ENCODE data around the gene VPS8. TPM values are rescaled to one million over a fixed set of nuclear protein-coding genes. Genes with fewer than 3 reads are reported as not detected.
A peak's percentile ranks its signal among the peaks of the same experiment; 100 is the strongest.

Gene VPS8
- total RNA-seq, 2 experiments from 2014 or later = 30.2 to 33.3 TPM

DNA sequence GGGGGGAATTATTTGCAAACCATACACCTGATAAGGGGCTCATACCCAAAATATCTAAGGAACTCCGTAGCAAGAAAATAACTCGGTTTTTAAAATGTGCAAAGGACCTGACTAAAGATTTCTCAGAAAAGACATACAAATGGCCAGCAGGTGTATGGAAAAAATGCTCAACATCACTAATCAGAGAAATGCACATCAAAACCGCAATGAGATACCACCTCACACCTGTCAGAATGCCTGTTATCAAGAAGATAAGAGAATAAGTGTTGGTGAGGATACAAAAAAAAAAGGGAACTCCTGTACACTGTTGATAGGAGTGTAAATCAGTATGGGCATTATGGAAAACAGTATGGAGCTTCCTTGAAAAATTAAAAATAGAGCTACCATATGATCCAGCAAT lies 251.5 kb downstream of the VPS8 start:
- CTCF ChIA-PET = interaction anchor here (1.0 kb wide), 1 partner anchor 69 kb away, joined by 4 read pairs; no protein-coding TSS in a partner anchor
- Mint-ChIP-seq H3K27me3 (peaks cover 2% of the 10 kb centered on the region), H3K9me3 (peaks cover 18% of the 10 kb centered on the region), H3K4me3 (no peak overlapping the region), H3K36me3 (ENCODE audit: low read depth) (no peaks in the 10 kb centered on the region), H3K27ac (no peak overlapping the region), H3K4me1 (ENCODE audit: low read depth) (no peaks in the 10 kb centered on the region)
- TF ChIP-seq, protein P1, sequence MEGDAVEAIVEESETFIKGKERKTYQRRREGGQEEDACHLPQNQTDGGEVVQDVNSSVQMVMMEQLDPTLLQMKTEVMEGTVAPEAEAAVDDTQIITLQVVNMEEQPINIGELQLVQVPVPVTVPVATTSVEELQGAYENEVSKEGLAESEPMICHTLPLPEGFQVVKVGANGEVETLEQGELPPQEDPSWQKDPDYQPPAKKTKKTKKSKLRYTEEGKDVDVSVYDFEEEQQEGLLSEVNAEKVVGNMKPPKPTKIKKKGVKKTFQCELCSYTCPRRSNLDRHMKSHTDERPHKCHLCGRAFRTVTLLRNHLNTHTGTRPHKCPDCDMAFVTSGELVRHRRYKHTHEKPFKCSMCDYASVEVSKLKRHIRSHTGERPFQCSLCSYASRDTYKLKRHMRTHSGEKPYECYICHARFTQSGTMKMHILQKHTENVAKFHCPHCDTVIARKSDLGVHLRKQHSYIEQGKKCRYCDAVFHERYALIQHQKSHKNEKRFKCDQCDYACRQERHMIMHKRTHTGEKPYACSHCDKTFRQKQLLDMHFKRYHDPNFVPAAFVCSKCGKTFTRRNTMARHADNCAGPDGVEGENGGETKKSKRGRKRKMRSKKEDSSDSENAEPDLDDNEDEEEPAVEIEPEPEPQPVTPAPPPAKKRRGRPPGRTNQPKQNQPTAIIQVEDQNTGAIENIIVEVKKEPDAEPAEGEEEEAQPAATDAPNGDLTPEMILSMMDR (IDR thresholded peaks at IDR 0.05) = no peak
- intact Hi-C loops (cut with micrococcal nuclease) = no loop called here
- ATAC-seq (no peak), DNase-seq (no peak)
- POLR2A ChIA-PET = no interaction called here

DNA sequence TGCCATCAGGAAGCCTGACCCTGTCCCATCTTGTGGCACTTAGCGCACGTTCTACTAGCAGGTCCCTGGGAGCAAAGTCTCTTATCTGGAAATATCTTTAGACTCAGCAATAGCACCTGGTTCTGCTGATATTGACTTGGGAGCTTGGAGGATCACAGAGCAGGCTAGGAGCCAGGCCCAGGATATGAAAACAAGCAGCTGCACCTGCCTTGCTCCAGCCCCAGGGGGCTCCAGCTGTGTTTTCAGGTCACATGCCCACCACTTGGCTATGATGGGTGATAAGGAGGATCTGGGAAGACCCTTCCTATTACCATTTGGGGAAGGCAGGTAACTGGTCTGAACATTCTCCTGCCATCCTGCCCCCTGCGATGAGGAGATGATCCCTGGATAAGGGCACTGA lies 253.1 kb downstream of the VPS8 start:
- no peak overlapping the region for H3K27ac Mint-ChIP-seq
- ATAC-seq (no peak), DNase-seq (no peak)
- intact Hi-C loops (cut with micrococcal nuclease) = no loop called here
- TF ChIP-seq, protein P1 (IDR thresholded peaks at IDR 0.05) = no peak
- CTCF ChIA-PET = interaction anchor here (0.8 kb wide), 1 partner anchor 51 kb away, joined by 4 read pairs; no protein-coding TSS in a partner anchor
- H3K36me3 Mint-ChIP-seq (ENCODE audit: low read depth) = no peaks in the 10 kb centered on the region
- POLR2A ChIA-PET = no interaction called here
- peaks cover 11% of the 10 kb centered on the region for H3K9me3 Mint-ChIP-seq
- H3K4me3 Mint-ChIP-seq = no peak overlapping the region
- H3K4me1 Mint-ChIP-seq (ENCODE audit: low read depth) = no peaks in the 10 kb centered on the region
- peaks cover 2% of the 10 kb centered on the region for H3K27me3 Mint-ChIP-seq

DNA sequence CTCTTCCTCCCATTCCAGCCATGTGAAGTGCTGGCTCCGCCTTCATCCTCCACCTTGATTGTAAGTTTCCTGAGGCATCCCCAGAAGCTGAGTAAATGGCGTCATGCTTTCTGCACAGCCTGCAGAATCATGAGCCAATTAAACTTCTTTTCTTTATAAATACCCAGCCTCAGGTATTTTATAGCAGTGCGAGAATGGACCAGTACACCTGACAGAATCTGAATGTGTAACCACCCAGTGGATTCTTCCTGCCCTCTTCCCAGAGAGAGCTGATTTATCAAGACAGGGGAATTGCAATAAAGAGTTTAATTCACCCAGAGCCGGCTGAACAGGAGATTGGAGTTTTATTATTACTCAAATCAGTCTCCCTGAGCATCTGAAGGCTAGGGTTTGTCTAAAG lies 254.3 kb downstream of the VPS8 start:
- ATAC-seq = no peak
- CTCF ChIA-PET = no interaction called here
- Mint-ChIP-seq H3K4me1 (ENCODE audit: low read depth) (no peaks in the 10 kb centered on the region), H3K9me3 (peaks cover 3% of the 10 kb centered on the region), H3K4me3 (no peak overlapping the region), H3K27me3 (peaks cover 2% of the 10 kb centered on the region), H3K36me3 (ENCODE audit: low read depth) (no peaks in the 10 kb centered on the region), H3K27ac (no peak overlapping the region)
- POLR2A ChIA-PET = no interaction called here
- no peak for DNase-seq
- TF ChIP-seq, protein P1 (IDR thresholded peaks at IDR 0.05) = no peak
- intact Hi-C loops (cut with micrococcal nuclease) = no loop called here

DNA sequence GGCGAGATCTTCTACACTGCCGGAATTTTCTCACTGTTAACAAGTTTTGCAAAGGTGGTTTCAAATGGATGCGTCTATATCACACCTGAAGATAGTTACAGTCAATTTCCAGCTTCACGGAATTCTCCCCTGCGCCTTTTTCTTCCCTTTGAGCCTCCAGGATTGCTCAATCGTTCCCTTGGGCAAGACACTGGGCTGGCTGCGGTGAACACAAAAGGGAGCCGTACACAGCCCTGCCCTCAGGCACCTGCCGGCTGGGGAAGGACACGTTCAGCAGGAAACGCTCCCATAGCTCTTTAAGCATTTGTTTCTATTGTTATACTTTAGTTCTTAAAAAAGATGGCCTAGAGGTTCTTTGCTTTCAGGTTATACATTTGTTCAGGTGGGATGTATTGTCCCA lies 255.2 kb downstream of the VPS8 start:
- intact Hi-C loops (cut with micrococcal nuclease) = no loop called here
- no peaks in the 10 kb centered on the region for H3K9me3 Mint-ChIP-seq
- ATAC-seq (no peak), DNase-seq (no peak)
- CTCF ChIA-PET = interaction anchor here (1.2 kb wide), 1 partner anchor 241 kb away, joined by 3 read pairs; no protein-coding TSS in a partner anchor
- H3K27ac Mint-ChIP-seq = no peak overlapping the region
- POLR2A ChIA-PET = no interaction called here
- peaks cover 2% of the 10 kb centered on the region for H3K27me3 Mint-ChIP-seq
- H3K36me3 Mint-ChIP-seq (ENCODE audit: low read depth) = no peaks in the 10 kb centered on the region
- TF ChIP-seq, protein P1 (IDR thresholded peaks at IDR 0.05) = no peak
- H3K4me3 Mint-ChIP-seq = no peak overlapping the region
- no peaks in the 10 kb centered on the region for H3K4me1 Mint-ChIP-seq (ENCODE audit: low read depth)

GRCh38 chr3:185069037-185070030 lies 257.4 kb downstream of the VPS8 start:
- CTCF ChIA-PET = interaction anchor here (0.6 to 0.9 kb wide), 2 partner anchors 62 to 108 kb away, joined by 3 read pairs; no protein-coding TSS in a partner anchor

More at GRCh38 chr3:185069037-185070030, 257.4 kb downstream of the VPS8 start:
- ATAC-seq = no peak
- DNase-seq = peak; percentile 17
- intact Hi-C loops (cut with micrococcal nuclease) = no loop called here
- Mint-ChIP-seq H3K4me3 (no peak overlapping the region), H3K9me3 (no peaks in the 10 kb centered on the region), H3K27me3 (no peaks in the 10 kb centered on the region), H3K4me1 (ENCODE audit: low read depth) (no peaks in the 10 kb centered on the region), H3K27ac (no peak overlapping the region), H3K36me3 (ENCODE audit: low read depth) (no peaks in the 10 kb centered on the region)
- POLR2A ChIA-PET = no interaction called here
- TF ChIP-seq, protein P1 (IDR thresholded peaks at IDR 0.05) = no peak

All from activated CD8-positive, alpha-beta T cell treated with anti-CD3 and anti-CD28 coated beads for 36 hours (primary cell).